ENCODE measurements around the gene MBTPS1.

Gene MBTPS1

DNA sequence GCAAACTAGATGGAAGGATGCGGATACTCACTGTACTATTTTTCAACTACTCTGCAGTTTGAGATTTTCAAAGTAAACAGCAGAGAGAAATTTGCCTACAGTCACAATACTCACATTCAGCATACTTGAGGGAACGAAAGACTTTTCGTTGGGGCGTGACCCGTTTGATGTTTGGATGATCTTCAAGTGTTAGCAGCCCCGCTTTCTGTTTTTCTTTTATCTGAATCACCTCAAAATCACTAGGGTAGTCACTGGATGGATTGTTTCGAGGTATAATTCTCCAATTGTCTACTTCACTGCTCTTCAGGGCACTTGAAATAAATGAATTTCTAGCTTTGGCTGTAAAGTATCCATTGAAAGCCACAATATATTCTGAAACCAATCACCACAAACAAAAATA, 17.8 kb downstream of the MBTPS1 start:
- H3K27ac ChIP-seq: no peak overlapping the region
- TF ChIP-seq CTCF (IDR thresholded peaks at IDR 0.05) (no peak), ZFX (IDR thresholded peaks at IDR 0.05; ENCODE audit: borderline replicate concordance) (no peak)

- no peak for TF ChIP-seq CTCF (IDR thresholded peaks at IDR 0.05)
- TF ChIP-seq ZFX (IDR thresholded peaks at IDR 0.05; ENCODE audit: borderline replicate concordance): no peak
- H3K27ac ChIP-seq: peak overlapping the region; percentile 70
Measured at GRCh38 chr16:84096447-84097005, 20.2 kb downstream of the MBTPS1 start.

- TF ChIP-seq CTCF (IDR thresholded peaks at IDR 0.05) (no peak), ZFX (IDR thresholded peaks at IDR 0.05; ENCODE audit: borderline replicate concordance) (no peak)
- no peak overlapping the region for H3K27ac ChIP-seq
Measured at GRCh38 chr16:84095466-84095865, 21.3 kb downstream of the MBTPS1 start.

DNA sequence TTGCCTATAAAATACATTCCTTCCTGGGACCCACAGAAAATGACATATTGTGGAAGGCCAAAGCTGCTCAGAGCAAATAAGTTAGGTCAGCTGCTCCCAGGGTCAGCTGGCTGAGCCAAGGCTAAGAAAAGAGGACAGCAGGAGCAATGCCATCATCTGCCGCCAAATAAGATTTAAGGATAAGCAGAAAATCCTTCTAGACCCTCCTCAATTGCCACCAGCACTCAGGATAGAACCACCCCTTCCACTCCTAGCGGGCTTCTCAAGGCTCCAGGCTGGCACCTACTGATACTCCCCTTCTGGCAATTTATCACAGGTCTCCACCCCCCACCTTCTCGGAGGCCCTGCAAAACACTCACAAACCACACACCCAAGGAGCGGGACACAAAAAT, 22.9 kb downstream of the MBTPS1 start:
- TF ChIP-seq ZFX (IDR thresholded peaks at IDR 0.05; ENCODE audit: borderline replicate concordance) (no peak), CTCF (IDR thresholded peaks at IDR 0.05) (no peak)
- H3K27ac ChIP-seq: no peak overlapping the region

- TF ChIP-seq CTCF (IDR thresholded peaks at IDR 0.05): no peak
- TF ChIP-seq ZFX (IDR thresholded peaks at IDR 0.05; ENCODE audit: borderline replicate concordance): no peak
- no peak overlapping the region for H3K27ac ChIP-seq
Measured at GRCh38 chr16:84093120-84093878, 23.4 kb downstream of the MBTPS1 start.

GRCh38 chr16:84091460-84091859, 25.3 kb downstream of the MBTPS1 start:
- H3K27ac ChIP-seq: no peak overlapping the region
- TF ChIP-seq CTCF (IDR thresholded peaks at IDR 0.05) (no peak), ZFX (IDR thresholded peaks at IDR 0.05; ENCODE audit: borderline replicate concordance) (no peak)

DNA sequence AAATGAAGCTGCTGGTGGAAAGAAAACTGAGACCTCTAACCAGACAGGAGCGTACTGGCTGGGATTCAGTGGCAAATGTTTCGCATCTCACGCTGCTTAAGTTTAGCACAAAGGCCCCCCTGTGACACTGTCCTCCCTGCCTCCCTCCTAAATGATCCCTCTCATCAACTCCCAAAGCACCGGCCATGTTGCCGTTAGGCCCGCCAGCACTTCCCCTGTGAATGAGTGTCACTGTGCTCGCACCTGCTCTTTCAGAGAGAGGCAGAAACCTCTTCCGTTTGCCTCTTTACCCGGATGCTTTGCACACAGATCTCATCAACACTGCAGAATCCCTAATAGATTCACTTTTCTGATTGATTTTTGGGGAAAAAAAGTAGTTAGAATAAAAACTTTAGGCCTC, 26.5 kb downstream of the MBTPS1 start:
- TF ChIP-seq CTCF (IDR thresholded peaks at IDR 0.05) (no peak), ZFX (IDR thresholded peaks at IDR 0.05; ENCODE audit: borderline replicate concordance) (no peak)
- no peak overlapping the region for H3K27ac ChIP-seq

Measured in 22Rv1 (cell line).